Rectal smooth muscle tissue (tissue), 1 donor: ENCODE measurements around the gene ELF2.
"Not testable (repeated sequence)": the region's sequence is repeated elsewhere in the genome, so short reads cannot be mapped to it uniquely, and the experiment has no call there.

Experiments used
- H3K27ac ChIP-seq: one replicate; pipeline ENCODE4 v1.7.0; 2013; ENCODE audit warnings: low read depth, low read length, inconsistent platforms
- H3K27me3 ChIP-seq: one replicate; pipeline ENCODE4 v1.7.0; 2013; ENCODE audit warnings: low read length; ENCODE audit not compliant: control insufficient read depth, insufficient read depth
- H3K36me3 ChIP-seq: one replicate; pipeline ENCODE4 v1.7.0; 2013; ENCODE audit warnings: low read length; ENCODE audit not compliant: control insufficient read depth, insufficient read depth
- H3K4me1 ChIP-seq: one replicate; pipeline ENCODE4 v1.7.0; 2013; ENCODE audit warnings: low read length; ENCODE audit not compliant: control insufficient read depth, insufficient read depth
- H3K4me3 ChIP-seq: one replicate; pipeline ENCODE4 v1.7.0; 2013; ENCODE audit warnings: low read length
- H3K9ac ChIP-seq: one replicate; pipeline ENCODE4 v1.7.0; 2013; ENCODE audit warnings: low read length

ELF2 gene

GRCh38 chr4:139082750-139083606 is 94.0 kb downstream of the ELF2 start:
- no peaks in the 10 kb centered on the region for H3K27me3 ChIP-seq
- H3K4me1 ChIP-seq: peaks cover 15% of the 10 kb centered on the region
- peak overlapping the region; percentile 99 for H3K4me3 ChIP-seq
- H3K36me3 ChIP-seq: no peaks in the 10 kb centered on the region
- H3K9ac ChIP-seq: peak overlapping the region; percentile 99
- peak overlapping the region; percentile 94 for H3K27ac ChIP-seq

GRCh38 chr4:139078926-139079325 is 98.1 kb downstream of the ELF2 start:
- H3K27ac ChIP-seq: peak overlapping the region; percentile 30
- H3K36me3 ChIP-seq: no peaks in the 10 kb centered on the region
- no peaks in the 10 kb centered on the region for H3K27me3 ChIP-seq
- no peak overlapping the region for H3K9ac ChIP-seq
- no peak overlapping the region for H3K4me3 ChIP-seq
- peaks cover 25% of the 10 kb centered on the region for H3K4me1 ChIP-seq

- H3K9ac ChIP-seq: no peak overlapping the region
- no peaks in the 10 kb centered on the region for H3K27me3 ChIP-seq
- H3K36me3 ChIP-seq: no peaks in the 10 kb centered on the region
- H3K4me3 ChIP-seq: no peak overlapping the region
- H3K4me1 ChIP-seq: peaks cover 25% of the 10 kb centered on the region
- peak overlapping the region; percentile 78 for H3K27ac ChIP-seq
These were observed 99.3 kb downstream of the ELF2 start for GRCh38 chr4:139077567-139078355.

- Histone ChIP-seq H3K27ac (peak overlapping the region; percentile 78), H3K4me1 (peaks cover 20% of the 10 kb centered on the region), H3K27me3 (no peaks in the 10 kb centered on the region), H3K4me3 (no peak overlapping the region), H3K36me3 (peaks cover 4% of the 10 kb centered on the region), H3K9ac (no peak overlapping the region)
These were observed 100.8 kb downstream of the ELF2 start for GRCh38 chr4:139076016-139076744.

GRCh38 chr4:139060591-139060990 is 116.4 kb downstream of the ELF2 start:
- H3K9ac ChIP-seq: no peak overlapping the region
- no peak overlapping the region for H3K27ac ChIP-seq
- H3K4me1 ChIP-seq: no peaks in the 10 kb centered on the region
- H3K4me3 ChIP-seq: no peak overlapping the region
- no peaks in the 10 kb centered on the region for H3K27me3 ChIP-seq
- peaks cover 17% of the 10 kb centered on the region for H3K36me3 ChIP-seq

- not testable (repeated sequence) for H3K27me3 ChIP-seq, H3K4me1 ChIP-seq, H3K4me3 ChIP-seq, H3K9ac ChIP-seq, H3K27ac ChIP-seq
- H3K36me3 ChIP-seq: peaks cover 13% of the 10 kb centered on the region
These were observed 118.0 kb downstream of the ELF2 start for GRCh38 chr4:139059026-139059425.

- H3K36me3 ChIP-seq: peaks cover 11% of the 10 kb centered on the region
These were observed 122.1 kb downstream of the ELF2 start for GRCh38 chr4:139054791-139055505.

GRCh38 chr4:139053909-139054308 is 123.1 kb downstream of the ELF2 start:
- Histone ChIP-seq H3K9ac (no peak overlapping the region), H3K4me1 (no peaks in the 10 kb centered on the region), H3K36me3 (peaks cover 4% of the 10 kb centered on the region), H3K4me3 (no peak overlapping the region), H3K27ac (no peak overlapping the region), H3K27me3 (no peaks in the 10 kb centered on the region)

More at GRCh38 chr4:139054791-139055505, 122.1 kb downstream of the ELF2 start:
- H3K4me3 ChIP-seq: no peak overlapping the region
- no peak overlapping the region for H3K9ac ChIP-seq
- H3K4me1 ChIP-seq: no peaks in the 10 kb centered on the region
- no peaks in the 10 kb centered on the region for H3K27me3 ChIP-seq
- H3K27ac ChIP-seq: no peak overlapping the region

- Histone ChIP-seq H3K4me1 (no peaks in the 10 kb centered on the region), H3K9ac (no peak overlapping the region), H3K27ac (no peak overlapping the region), H3K36me3 (peaks cover 2% of the 10 kb centered on the region), H3K4me3 (no peak overlapping the region), H3K27me3 (no peaks in the 10 kb centered on the region)
These were observed 126.6 kb downstream of the ELF2 start for GRCh38 chr4:139050446-139050845.

GRCh38 chr4:139048026-139048425 is 129.0 kb downstream of the ELF2 start:
- Histone ChIP-seq H3K36me3 (peaks cover 5% of the 10 kb centered on the region), H3K9ac (no peak overlapping the region), H3K4me3 (no peak overlapping the region), H3K27me3 (no peaks in the 10 kb centered on the region), H3K4me1 (peaks cover 3% of the 10 kb centered on the region), H3K27ac (no peak overlapping the region)

- H3K4me3 ChIP-seq: no peak overlapping the region
- no peak overlapping the region for H3K27ac ChIP-seq
- peaks cover 4% of the 10 kb centered on the region for H3K36me3 ChIP-seq
- H3K9ac ChIP-seq: no peak overlapping the region
- peaks cover 4% of the 10 kb centered on the region for H3K4me1 ChIP-seq
- no peaks in the 10 kb centered on the region for H3K27me3 ChIP-seq
These were observed 132.7 kb downstream of the ELF2 start for GRCh38 chr4:139044291-139044690.
